GM21515 (cell line): ENCODE data around the gene CNGB1.
"Not testable (repeated sequence)": the region's sequence is repeated elsewhere in the genome, so short reads cannot be mapped to it uniquely, and the experiment has no call there.

ENCODE experiments used
- ATAC-seq: cut with Tn5 transposase; IDR thresholded peaks from one replicate; pipeline ENCODE4 v1.9.1; 2021; ENCODE audit not compliant: unreplicated experiment

The CNGB1 gene

GRCh38 chr16:57837305-57838125 is 133.4 kb downstream of the CNGB1 start:
- ATAC-seq = no peak

- ATAC-seq = not testable (repeated sequence)
Observed at GRCh38 chr16:57835439-57835838, 135.5 kb downstream of the CNGB1 start.

GRCh38 chr16:57834936-57835335 is 136.0 kb downstream of the CNGB1 start:
- ATAC-seq = no peak
